Activated gamma-delta T cell treated with anti-CD3 and anti-CD28 coated beads, Interleukin-2, amount 50 U/mL, for 16 hours (primary cell): Measurements from ENCODE around the gene TTC4.
"Not testable (repeated sequence)": the region's sequence is repeated elsewhere in the genome, so short reads cannot be mapped to it uniquely, and the experiment has no call there.

Experiments used
- DNase-seq: peaks from one replicate; pipeline ENCODE4 v3.0.0-alpha.2; 2020; ENCODE audit warnings: low read depth

TTC4 gene

DNA sequence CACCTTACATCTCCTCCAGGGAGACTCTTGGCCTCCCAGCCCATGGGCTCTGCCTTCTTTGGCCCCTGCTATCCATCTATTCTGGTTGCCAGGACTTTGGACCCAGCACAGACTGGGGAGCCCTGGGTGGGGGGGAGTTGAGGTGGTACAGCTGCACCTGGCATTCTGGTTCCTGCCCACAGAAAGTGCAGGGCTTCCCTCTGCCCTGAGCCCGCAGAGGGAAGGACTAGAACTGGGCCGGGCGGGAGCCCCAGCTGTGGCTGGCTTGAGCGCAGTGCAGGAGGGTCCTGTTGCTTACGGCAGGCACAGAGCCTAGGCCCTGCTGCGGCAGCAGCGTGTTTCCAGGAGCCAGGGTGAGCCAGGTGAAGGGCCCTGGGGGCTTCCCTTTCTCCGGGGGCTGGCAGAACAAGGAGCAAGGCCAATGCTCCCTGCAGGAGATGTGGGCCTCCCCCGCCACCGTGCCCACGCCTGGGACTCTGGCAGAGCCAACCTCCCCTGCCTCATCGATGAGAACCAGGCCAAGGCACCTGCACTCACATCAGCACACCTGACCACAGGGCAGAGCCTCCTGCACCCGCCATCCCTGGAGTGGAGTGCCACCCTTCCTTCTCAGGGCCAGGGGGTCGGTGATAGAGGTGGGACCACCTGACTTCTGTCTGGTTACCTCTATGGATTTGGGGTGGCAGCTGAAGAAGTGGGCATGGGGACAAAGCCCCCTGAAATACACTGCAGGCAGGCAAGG is 32.6 kb downstream of the TTC4 start:
- DNase-seq = no peak

- no peak for DNase-seq
Observed at GRCh38 chr1:54750596-54750995, 34.9 kb downstream of the TTC4 start.

DNA sequence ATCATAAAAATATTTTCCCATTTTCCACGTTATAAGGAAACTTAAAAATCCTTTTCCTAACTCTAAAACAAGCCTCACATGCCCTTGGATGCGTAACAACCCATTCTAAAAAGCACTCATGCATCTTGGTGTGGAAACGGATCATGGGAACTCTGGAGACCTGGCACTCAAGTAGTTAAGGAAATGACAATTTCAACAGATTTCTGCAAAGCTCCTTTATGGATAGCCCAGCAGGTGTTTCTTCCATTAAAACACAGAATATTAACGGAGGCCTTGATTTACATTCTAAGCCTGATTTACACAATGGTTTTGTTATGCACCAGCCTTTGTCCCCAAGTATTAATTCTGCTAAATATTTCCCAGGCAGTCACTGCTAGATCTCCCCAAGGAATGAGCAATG is 35.8 kb downstream of the TTC4 start:
- DNase-seq = no peak

- no peak for DNase-seq
Observed at GRCh38 chr1:54754045-54754444, 38.4 kb downstream of the TTC4 start.

DNA sequence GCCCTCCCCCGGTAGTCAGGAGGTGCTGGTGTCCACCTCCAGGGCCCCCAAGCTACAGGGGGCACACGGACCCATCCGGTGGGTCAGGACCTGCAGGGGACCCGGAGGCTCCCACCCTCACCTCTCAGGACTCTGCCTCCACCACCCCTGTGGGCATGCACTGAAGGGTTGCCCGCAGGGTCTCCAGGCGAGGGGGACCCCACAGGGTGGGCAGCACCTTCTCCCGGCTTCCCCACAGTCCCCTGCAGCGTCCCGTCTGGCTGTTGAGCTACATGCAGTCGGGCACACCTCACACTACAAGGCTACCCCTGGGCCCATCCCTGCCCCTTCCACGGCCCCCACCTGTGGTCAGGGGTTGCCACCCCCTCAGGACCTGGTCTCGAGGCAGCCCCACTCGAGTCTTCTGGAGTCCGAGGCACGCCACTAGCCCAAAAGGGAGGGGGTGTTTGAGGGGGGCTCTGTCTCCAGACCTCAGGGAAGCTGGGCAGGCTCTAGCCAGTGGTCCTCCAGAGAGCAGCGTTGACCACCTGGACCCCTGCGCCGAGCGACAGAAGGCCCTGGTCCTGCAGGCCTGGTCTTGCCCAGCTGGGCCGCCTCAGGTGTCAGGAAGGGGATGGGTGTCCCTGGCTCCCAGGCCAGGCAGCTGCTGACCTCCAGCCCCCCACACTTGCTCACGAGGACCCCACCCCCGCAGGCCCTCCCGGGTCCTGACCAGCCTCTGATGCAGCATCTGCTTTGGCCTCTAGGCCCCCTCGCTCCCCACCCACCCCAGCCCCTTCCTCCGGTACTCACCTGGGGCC is 39.0 kb downstream of the TTC4 start:
- no peak for DNase-seq

DNA sequence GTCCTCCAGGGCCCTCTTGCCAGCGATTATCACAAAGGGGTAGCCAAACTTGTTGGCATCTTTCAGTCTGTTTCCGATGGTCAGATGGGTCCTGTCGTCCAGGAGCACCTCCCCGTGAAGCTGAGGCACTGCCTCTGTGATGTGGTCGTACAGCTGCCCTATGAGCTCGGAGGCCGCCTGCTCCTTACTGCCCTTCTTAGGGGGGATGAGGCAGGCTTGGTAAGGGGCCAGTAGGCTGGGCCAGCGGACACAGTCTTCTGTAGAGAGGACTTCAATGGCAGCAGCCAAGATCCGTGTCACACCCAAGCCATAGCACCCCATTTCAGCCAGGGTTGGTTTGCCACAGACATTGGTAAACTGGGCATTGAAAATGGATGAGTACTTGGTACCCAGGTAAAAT is 42.2 kb downstream of the TTC4 start:
- no peak for DNase-seq

DNA sequence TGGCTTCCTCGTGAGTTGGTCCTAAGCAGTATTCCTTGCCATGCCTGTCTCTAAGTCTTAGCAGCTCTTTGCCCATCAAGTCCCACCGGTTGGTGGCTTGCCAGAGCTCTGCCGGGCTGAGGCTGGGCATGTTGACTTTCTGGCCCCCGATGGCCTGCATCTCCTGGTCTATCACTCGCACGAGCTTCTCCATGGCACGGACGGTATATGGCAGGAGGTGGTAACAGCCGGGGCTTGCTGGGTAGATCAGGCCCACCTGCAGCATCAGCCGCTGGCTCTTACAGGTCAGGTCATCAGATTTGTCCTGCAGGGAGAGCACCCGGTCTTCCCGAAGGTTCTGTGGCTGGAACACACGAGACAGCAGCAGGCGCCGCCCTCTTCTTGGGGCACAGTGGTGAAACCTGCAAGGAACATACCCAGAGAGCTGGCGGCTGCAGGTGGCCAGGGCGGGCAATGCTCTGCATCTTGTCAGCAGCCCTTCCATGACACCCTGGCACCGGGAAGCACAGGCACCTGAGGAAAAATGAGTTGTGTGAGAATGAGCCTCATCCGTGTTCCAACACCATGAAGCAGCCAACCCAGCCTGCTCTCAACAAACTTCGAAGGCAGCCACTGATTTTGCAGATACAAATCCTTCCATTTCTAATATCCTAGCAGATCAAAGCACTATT is 43.2 kb downstream of the TTC4 start:
- DNase-seq = no peak

- no peak for DNase-seq
Observed at GRCh38 chr1:54763816-54764132, 48.1 kb downstream of the TTC4 start.

GRCh38 chr1:54764133-54764921 is 48.7 kb downstream of the TTC4 start, which contains the start of gene PARS2:
Gene PARS2, minus strand, starts transcription at chr1:54764523. Its CDS starts 5,362 bp downstream, at chr1:54759161.
- DNase-seq = peak; percentile 93

- DNase-seq = no peak
Observed at GRCh38 chr1:54764922-54765561, 49.4 kb downstream of the TTC4 start.

DNA sequence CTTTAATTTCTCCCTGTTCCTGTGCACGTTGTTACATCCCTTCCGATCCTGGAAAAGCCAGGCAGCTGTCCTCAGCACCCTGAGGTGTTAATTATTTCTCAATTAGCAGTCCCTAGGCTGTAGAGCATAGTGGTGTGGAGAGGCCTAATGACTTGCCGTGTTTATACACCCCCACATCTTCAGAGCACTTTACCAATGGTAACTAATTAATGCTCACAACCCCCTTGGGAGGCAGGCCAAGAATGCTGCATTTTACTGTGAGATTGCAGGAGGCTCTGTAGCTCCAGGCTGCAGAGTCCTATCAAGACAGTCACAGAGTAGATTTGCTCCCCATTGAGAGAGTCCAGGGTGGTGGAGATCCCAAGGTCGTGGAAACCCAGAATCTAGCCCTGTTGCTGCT is 51.1 kb downstream of the TTC4 start:
- no peak for DNase-seq

- DNase-seq = no peak
Observed at GRCh38 chr1:54767526-54767925, 51.9 kb downstream of the TTC4 start.

- DNase-seq = no peak
Observed at GRCh38 chr1:54768093-54768492, 52.4 kb downstream of the TTC4 start.

DNA sequence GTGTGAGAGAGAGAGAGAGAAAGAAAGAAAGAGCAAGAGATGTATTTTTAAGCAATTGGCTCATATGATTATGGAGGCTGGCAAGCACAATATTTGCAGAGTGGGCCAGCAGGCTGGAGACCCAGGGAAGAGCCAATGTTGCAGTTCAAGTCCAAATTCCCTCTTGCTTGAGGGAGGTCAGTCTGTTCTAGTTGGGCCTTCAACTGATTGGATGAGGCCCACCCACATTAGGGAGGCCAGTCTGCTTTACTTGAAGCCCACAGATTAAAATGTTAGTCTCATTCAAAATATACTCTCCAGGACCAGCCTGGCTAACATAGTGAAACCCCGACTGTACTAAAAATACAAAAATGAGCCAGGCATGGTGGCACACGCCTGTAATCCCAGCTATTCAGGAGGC is 57.3 kb downstream of the TTC4 start:
- DNase-seq = no peak

DNA sequence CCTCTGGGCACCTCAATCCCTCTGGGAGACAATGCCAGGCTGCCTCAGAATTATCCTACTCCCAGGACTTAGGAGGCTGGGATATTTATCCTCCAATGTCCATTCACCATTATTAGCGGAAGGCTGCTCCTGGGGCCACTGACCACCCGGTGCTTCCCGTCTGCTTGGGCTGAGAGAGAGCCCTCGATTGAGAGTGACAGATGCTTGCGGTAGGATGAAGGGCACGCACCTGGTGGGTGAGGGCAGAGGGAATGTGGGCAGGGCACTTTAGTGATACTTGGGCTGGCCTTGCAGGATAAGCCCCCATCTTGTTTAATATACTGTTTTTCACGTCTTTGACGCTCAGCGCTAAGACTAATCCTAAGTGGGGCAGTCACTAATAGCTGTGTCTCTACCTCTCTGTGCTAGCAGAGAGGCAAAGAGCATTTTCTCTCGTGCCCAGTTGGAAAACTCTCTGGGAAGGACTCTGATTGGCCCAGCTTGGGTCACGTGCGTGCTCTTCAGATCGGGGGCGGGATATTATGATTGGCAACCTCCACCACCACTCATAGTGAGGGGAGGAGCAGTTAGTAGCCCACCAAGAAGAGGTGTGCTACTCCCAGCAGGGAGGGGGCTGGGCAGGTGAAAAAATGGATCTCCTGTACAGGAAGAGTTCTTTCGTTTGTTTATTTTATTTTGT is 59.3 kb downstream of the TTC4 start:
- DNase-seq = no peak

GRCh38 chr1:54775828-54776721 is 60.4 kb downstream of the TTC4 start:
- not testable (repeated sequence) for DNase-seq

DNA sequence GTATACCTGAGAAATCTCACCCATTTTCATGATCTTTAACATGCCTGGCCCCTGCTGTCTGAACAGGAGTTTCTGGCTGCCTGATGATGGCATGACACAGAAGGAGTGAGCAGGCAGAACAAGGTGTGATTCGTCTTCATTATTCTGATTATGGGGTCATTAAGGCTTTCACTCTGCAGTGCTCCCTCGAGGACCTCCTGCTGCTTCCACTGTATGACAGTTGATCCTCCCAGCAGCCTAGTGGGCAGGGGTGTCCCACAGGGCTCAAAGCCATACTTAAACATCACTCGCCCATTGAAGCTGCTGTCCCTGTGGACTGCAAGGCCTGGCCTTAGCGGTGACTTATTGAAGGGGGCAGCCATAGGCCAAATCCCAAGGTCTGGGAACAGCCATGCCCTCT is 61.4 kb downstream of the TTC4 start:
- no peak for DNase-seq

DNA sequence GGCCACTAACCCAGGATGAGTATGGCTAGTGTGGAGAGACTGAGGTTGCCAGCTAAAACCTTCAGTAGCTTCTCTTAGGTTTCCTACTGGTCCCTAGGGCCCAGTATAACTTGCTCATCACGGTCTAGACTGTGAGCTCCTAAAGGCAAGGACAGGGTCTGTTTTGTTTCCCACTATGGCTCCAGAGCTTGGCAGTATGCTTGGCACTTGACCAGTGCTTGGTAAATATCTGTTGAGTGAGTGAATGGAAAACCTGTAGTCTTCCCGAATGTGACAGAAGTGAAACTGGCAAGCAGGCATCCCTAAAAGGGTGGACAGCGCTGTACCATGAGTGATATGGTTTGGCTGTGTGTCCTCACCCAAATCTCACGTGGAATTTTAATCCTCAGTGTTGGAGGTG is 61.8 kb downstream of the TTC4 start:
- DNase-seq = no peak

DNA sequence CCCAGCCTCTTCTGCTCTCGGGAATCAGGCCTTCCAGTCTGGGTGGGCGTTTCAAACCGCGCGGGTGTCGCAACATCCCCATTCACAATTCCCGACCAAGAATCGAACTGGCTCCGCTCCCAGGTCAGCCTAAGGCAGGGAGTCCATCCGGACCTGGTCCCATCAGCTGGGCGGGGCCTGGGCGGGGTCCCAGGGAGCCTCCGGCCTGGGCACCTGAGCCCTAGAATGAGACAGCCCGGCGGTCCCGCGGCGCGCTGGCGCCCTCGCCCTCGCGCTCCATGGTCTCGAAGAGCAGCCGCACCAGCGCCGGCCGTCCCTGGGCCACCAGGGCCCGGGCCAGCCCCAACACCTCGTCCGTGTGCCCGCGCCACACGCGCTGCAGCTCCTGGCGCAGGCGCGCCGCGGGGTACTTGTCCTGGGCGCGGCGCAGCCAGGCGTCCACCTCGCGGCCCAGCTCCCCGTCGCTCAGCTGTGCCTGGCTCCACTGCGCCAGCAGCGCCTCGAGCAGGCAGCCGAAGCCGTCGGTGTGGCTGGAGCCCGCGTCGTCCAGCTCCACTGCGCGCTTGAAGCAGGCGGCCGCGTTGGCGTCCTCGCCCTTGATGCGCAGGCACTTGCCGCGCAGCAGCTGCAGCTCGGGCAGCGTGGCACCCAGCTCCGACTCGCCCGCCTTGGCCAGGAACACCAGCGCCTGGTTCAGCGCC is 65.5 kb downstream of the TTC4 start:
- DNase-seq = no peak

DNA sequence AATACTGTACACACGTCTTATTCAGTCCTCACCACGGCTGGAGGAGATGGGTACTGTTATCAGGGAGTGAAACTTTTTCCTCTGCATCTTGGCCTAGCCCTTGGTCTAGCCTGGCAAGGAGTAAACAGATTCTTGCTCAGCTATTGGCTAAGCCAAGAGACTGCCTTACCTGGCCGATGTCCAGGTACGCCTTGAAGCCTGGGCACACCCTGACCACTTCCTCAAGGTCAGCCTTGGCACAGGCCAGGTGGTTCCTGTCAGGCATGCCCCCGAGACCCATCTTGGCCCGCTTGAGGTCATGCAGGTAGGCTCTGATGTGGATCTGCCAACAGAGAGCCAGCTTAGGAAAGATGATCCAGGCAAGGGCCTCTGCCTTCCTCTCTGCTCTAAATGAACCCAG is 66.5 kb downstream of the TTC4 start:
- no peak for DNase-seq
